ENCODE results near the gene SMCO1.

- TF ChIP-seq CTCF (IDR thresholded peaks at IDR 0.05; ENCODE audit: low read depth, low read length, poor library complexity, severe bottlenecking) (no peak), EZH2phosphoT487 (IDR thresholded peaks at IDR 0.05; ENCODE audit: borderline replicate concordance, low read length) (no peak)
These were observed 1.3 kb downstream of the SMCO1 start for GRCh38 chr3:196513697-196514349.
